ENCODE measurements around the gene PCBP3.
"Not testable (repeated sequence)": the region's sequence is repeated elsewhere in the genome, so short reads cannot be mapped to it uniquely, and the experiment has no call there.

The PCBP3 gene

GRCh38 chr21:45845770-45846090 lies 202.2 kb downstream of the PCBP3 start:
- DNase-seq (ENCODE audit: low read depth): no peak

GRCh38 chr21:45846373-45847160 lies 203.0 kb downstream of the PCBP3 start:
- no peak for DNase-seq (ENCODE audit: low read depth)

GRCh38 chr21:45847870-45848269 lies 204.3 kb downstream of the PCBP3 start:
- DNase-seq (ENCODE audit: low read depth): no peak

GRCh38 chr21:45848331-45848730 lies 204.8 kb downstream of the PCBP3 start:
- DNase-seq (ENCODE audit: low read depth): no peak

GRCh38 chr21:45848805-45849204 lies 205.3 kb downstream of the PCBP3 start:
- DNase-seq (ENCODE audit: low read depth): no peak

GRCh38 chr21:45849651-45850050 lies 206.1 kb downstream of the PCBP3 start:
- no peak for DNase-seq (ENCODE audit: low read depth)

- no peak for DNase-seq (ENCODE audit: low read depth)
Observed at GRCh38 chr21:45850181-45850580, 206.7 kb downstream of the PCBP3 start.

GRCh38 chr21:45852386-45852785 lies 208.9 kb downstream of the PCBP3 start:
- not testable (repeated sequence) for DNase-seq (ENCODE audit: low read depth)

GRCh38 chr21:45852886-45853400 lies 209.4 kb downstream of the PCBP3 start:
- DNase-seq (ENCODE audit: low read depth): no peak

- no peak for DNase-seq (ENCODE audit: low read depth)
Observed at GRCh38 chr21:45853703-45854342, 210.3 kb downstream of the PCBP3 start.

GRCh38 chr21:45854690-45855247 lies 211.2 kb downstream of the PCBP3 start:
- DNase-seq (ENCODE audit: low read depth): no peak

- DNase-seq (ENCODE audit: low read depth): no peak
Observed at GRCh38 chr21:45855248-45855811, 211.8 kb downstream of the PCBP3 start.

- DNase-seq (ENCODE audit: low read depth): no peak
Observed at GRCh38 chr21:45856442-45856841, 212.9 kb downstream of the PCBP3 start.

- no peak for DNase-seq (ENCODE audit: low read depth)
Observed at GRCh38 chr21:45856906-45857305, 213.4 kb downstream of the PCBP3 start.

GRCh38 chr21:45857761-45858160 lies 214.2 kb downstream of the PCBP3 start:
- DNase-seq (ENCODE audit: low read depth): no peak

- no peak for DNase-seq (ENCODE audit: low read depth)
Observed at GRCh38 chr21:45858180-45858579, 214.7 kb downstream of the PCBP3 start.

GRCh38 chr21:45859041-45859761 lies 215.7 kb downstream of the PCBP3 start:
- DNase-seq (ENCODE audit: low read depth): no peak

- DNase-seq (ENCODE audit: low read depth): no peak
Observed at GRCh38 chr21:45859762-45860357, 216.3 kb downstream of the PCBP3 start.

- no peak for DNase-seq (ENCODE audit: low read depth)
Observed at GRCh38 chr21:45860493-45861155, 217.1 kb downstream of the PCBP3 start.

GRCh38 chr21:45861156-45861870 lies 217.8 kb downstream of the PCBP3 start:
- DNase-seq (ENCODE audit: low read depth): no peak
